SK-N-SH (cell line): ENCODE data around the gene MAST4. TPM values are rescaled to one million over a fixed set of nuclear protein-coding genes. Genes with fewer than 3 reads are reported as not detected.
A peak's percentile ranks its signal among the peaks of the same experiment; 100 is the strongest.

ENCODE experiments used
- CTCF ChIA-PET: fragments of 300-600, 350-600 bp; formaldehyde crosslinking; extraction: SDS; loops from one replicate; lab custom pipeline; 2021; lab: Yijun Ruan, JAX
- POLR2A ChIA-PET: fragments of 350-600 bp; sonication (Branson Sonifier 250); formaldehyde crosslinking; extraction: SDS; loops from one replicate; lab custom pipeline; 2020; ENCODE audit warnings: antibody characterized with exemption, inconsistent platforms; lab: Yijun Ruan, JAX
- DNase-seq: peaks from one replicate; pipeline ENCODE4 v3.0.0; 2012
- H2AFZ ChIP-seq: fragments of 200-600 bp; sonication (generic); 2 replicates; pipeline ENCODE4 v1.8.1; 2016; ENCODE audit warnings: antibody characterized with exemption, mild to moderate bottlenecking, low read depth
- H3F3A ChIP-seq: fragments of 200-600 bp; sonication (generic); replicated peaks from 2 replicates; pipeline ENCODE3; 2016; ENCODE audit warnings: antibody characterized with exemption, mild to moderate bottlenecking; ENCODE audit not compliant: insufficient read depth
- H3K27ac ChIP-seq, 2 experiments: fragments of 200-500 bp in 1 of 2; fragments of 200-600 bp in 1 of 2; sonication (Bioruptor generic) in 1 of 2; sonication (generic), shearing (Covaris generic) in 1 of 2; 2 replicates each; pipeline versions ENCODE4 v1.5.1 to v1.6.1; 2014 to 2016; ENCODE audit warnings: low read depth in 2 of 2, inconsistent platforms in 1 of 2, low read length in 1 of 2, mild to moderate bottlenecking in 1 of 2, mixed read lengths in 1 of 2
- H3K27me3 ChIP-seq: fragments of 200-600 bp; sonication (generic), shearing (Covaris generic); 2 replicates; pipeline ENCODE4 v1.6.1; 2016; ENCODE audit warnings: mixed run types; ENCODE audit not compliant: insufficient read depth
- H3K36me3 ChIP-seq, 2 experiments: fragments of 200-500 bp in 1 of 2; fragments of 200-600 bp in 1 of 2; sonication (Bioruptor generic) in 1 of 2; sonication (generic) in 1 of 2; replicated peaks in 1 of 2; 2 replicates each; pipeline versions ENCODE3 to v1.5.1; 2014 to 2016; ENCODE audit warnings: low read length in 1 of 2, mild to moderate bottlenecking in 1 of 2; ENCODE audit not compliant: insufficient read depth in 2 of 2, control insufficient read depth in 1 of 2
- H3K4me1 ChIP-seq, 2 experiments: fragments of 200-500 bp in 1 of 2; fragments of 200-600 bp in 1 of 2; sonication (Bioruptor generic) in 1 of 2; sonication (generic), shearing (Covaris generic) in 1 of 2; 2 replicates each; pipeline versions ENCODE4 v1.5.1 to v1.6.1; 2014 to 2016; ENCODE audit warnings: low read depth in 1 of 2, low read length in 1 of 2, mixed run types in 1 of 2; ENCODE audit not compliant: insufficient read depth in 2 of 2, control insufficient read depth in 1 of 2
- H3K4me2 ChIP-seq: fragments of 200-600 bp; sonication (generic), shearing (Covaris generic); 2 replicates; pipeline ENCODE4 v1.6.1; 2017; ENCODE audit warnings: mixed run types
- H3K4me3 ChIP-seq, 2 experiments: fragments of 200-500 bp in 1 of 2; fragments of 200-600 bp in 1 of 2; sonication (Bioruptor generic) in 1 of 2; sonication (generic), shearing (Covaris generic) in 1 of 2; 2 replicates each; pipeline versions ENCODE4 v1.5.1 to v1.8.1; 2014 to 2016; ENCODE audit warnings: low read depth in 2 of 2, inconsistent platforms in 1 of 2, low read length in 1 of 2, mild to moderate bottlenecking in 1 of 2, mixed read lengths in 1 of 2, moderate library complexity in 1 of 2
- H3K79me2 ChIP-seq: fragments of 200-600 bp; sonication (generic); 2 replicates; pipeline ENCODE4 v1.8.1; 2017; ENCODE audit warnings: mild to moderate bottlenecking; ENCODE audit not compliant: insufficient read depth
- H3K9ac ChIP-seq: fragments of 200-600 bp; sonication (generic); 2 replicates; pipeline ENCODE4 v1.6.1; 2017; ENCODE audit warnings: mixed run types
- H3K9me2 ChIP-seq: fragments of 200-600 bp; sonication (generic); 2 replicates; pipeline ENCODE4 v1.6.1; 2017; ENCODE audit warnings: mixed run types
- H3K9me3 ChIP-seq: fragments of 200-600 bp; sonication (generic); 2 replicates; pipeline ENCODE4 v1.6.1; 2017; ENCODE audit warnings: mixed run types, mild to moderate bottlenecking, moderate library complexity
- H4K20me1 ChIP-seq: fragments of 200-600 bp; sonication (generic); 2 replicates; pipeline ENCODE4 v1.6.1; 2017; ENCODE audit warnings: mild to moderate bottlenecking, mixed run types; ENCODE audit not compliant: insufficient read depth
- ELF1 ChIP-seq: IDR thresholded peaks from 2 replicates; pipeline ENCODE4 v1.4.0; 2012
- EP300 ChIP-seq, 2 experiments: IDR thresholded peaks; 2 replicates each; pipeline versions ENCODE4 v1.4.0 to v1.6.1; 2012; ENCODE audit warnings: borderline replicate concordance in 1 of 2, low read depth in 1 of 2, low read length in 1 of 2
- GABPA ChIP-seq: IDR thresholded peaks from 2 replicates; pipeline ENCODE4 v1.4.0; 2012; ENCODE audit warnings: low read depth, mild to moderate bottlenecking
- MAX ChIP-seq: IDR thresholded peaks from 2 replicates; pipeline ENCODE4 v1.4.0; 2012; ENCODE audit warnings: low read depth
- MXI1 ChIP-seq: IDR thresholded peaks from 2 replicates; pipeline ENCODE4 v1.6.1; 2012; ENCODE audit warnings: mild to moderate bottlenecking, low read depth, low read length, improper control_type of control experiment
- NFIC ChIP-seq: IDR thresholded peaks from 2 replicates; pipeline ENCODE4 v1.4.0; 2012; ENCODE audit warnings: borderline replicate concordance
- PBX3 ChIP-seq: IDR thresholded peaks from 2 replicates; pipeline ENCODE4; 2012
- POLR2AphosphoS5 ChIP-seq: IDR thresholded peaks from 2 replicates; pipeline ENCODE4 v1.6.1; 2012; ENCODE audit warnings: low read depth, low read length
- RAD21 ChIP-seq: IDR thresholded peaks from 2 replicates; pipeline ENCODE4 v1.6.1; 2012; ENCODE audit warnings: mild to moderate bottlenecking, low read length
- RCOR1 ChIP-seq: fragments of 150-350 bp; IDR thresholded peaks from 2 replicates; pipeline ENCODE4 v1.6.1; 2017; ENCODE audit warnings: antibody characterized with exemption, low read length
- REST ChIP-seq: IDR thresholded peaks from 2 replicates; pipeline ENCODE4 v1.6.1; 2012; ENCODE audit warnings: mild to moderate bottlenecking, low read depth, low read length, moderate library complexity
- RFX5 ChIP-seq: IDR thresholded peaks from 2 replicates; pipeline ENCODE4 v1.6.1; 2012; ENCODE audit warnings: mild to moderate bottlenecking, improper control_type of control experiment, low read length
- RXRA ChIP-seq: IDR thresholded peaks from 2 replicates; pipeline ENCODE4 v1.4.0; 2012; ENCODE audit warnings: low read depth, mild to moderate bottlenecking, borderline replicate concordance
- SMC3 ChIP-seq: IDR thresholded peaks from 2 replicates; pipeline ENCODE4 v1.6.1; 2012; ENCODE audit warnings: low read depth, low read length, improper control_type of control experiment
- TCF12 ChIP-seq: IDR thresholded peaks from 2 replicates; pipeline ENCODE4 v1.4.0; 2012
- TEAD4 ChIP-seq: IDR thresholded peaks from 2 replicates; pipeline ENCODE4 v1.4.0; 2012; ENCODE audit warnings: mild to moderate bottlenecking, borderline replicate concordance; ENCODE audit not compliant: insufficient read depth
- USF1 ChIP-seq: IDR thresholded peaks from 2 replicates; pipeline ENCODE4 v1.4.0; 2012; ENCODE audit warnings: low read depth, borderline replicate concordance
- USF2 ChIP-seq: fragments of 150-350 bp; IDR thresholded peaks from 2 replicates; pipeline ENCODE4 v1.6.1; 2017; ENCODE audit warnings: antibody characterized with exemption, low read length, low read depth, borderline replicate concordance
- WGBS: methylation state at CpG from one replicate; pipeline ENCODE4 v1.1.6; 2017; ENCODE audit warnings: low lambda C conversion rate; 5-methylcytosine and 5-hydroxymethylcytosine counted together
- polyA plus RNA-seq, 3 experiments: library from polyadenylated mRNA; depleted of rRNA; stranded (reverse); fragments of >200 nt; gene quantifications; 2 replicates each; pipeline ENCODE4 v1.2.3, GENCODE V29; 2012
- TF ChIP-seq, protein P1 (sequence below): fragments of 150-350 bp; IDR thresholded peaks from 2 replicates; pipeline ENCODE4 v1.6.1; 2016; ENCODE audit warnings: mild to moderate bottlenecking, low read depth, low read length

MAST4 gene
- polyA plus RNA-seq, 1 of the 3 experiments (the other 2 are of a cell fraction) = 2.2 TPM

DNA sequence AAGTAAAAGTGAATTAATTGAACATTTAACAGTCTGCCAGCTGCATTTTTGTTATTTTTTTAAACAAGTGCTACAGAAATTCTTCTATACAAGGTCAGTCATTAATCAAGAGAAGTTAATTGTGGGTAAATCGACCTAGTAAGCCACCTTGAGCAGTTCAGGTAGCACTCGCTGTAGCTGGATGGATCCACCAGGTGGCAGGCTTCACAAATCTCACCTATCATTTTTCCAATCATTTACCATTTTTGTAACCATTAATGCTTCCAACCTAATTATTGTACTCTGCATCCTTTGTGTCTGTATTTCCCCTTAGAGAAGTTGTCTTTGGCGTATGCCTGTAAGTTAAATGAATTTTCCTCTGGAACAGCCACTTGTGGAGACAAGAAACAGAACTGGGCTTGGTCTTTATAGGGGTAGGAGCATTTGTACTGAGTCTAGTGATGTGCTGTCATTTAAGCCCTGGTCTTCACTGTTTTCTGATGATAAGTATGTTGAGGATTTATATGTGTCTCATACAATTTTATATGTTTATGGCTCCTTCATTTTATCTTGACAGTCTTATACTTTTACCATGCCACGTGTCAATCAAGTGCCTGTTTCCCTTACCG is 560.9 kb downstream of the MAST4 start (continued):
- TF ChIP-seq REST = no peak
- TF ChIP-seq MAX = no peak
- no peak for TF ChIP-seq NFIC
- TF ChIP-seq RFX5 = no peak
- TF ChIP-seq POLR2AphosphoS5 = no peak
- 0 out of 2 replicates have a peak, but pooled peaks have one; percentile 10 for TF ChIP-seq RCOR1

DNA sequence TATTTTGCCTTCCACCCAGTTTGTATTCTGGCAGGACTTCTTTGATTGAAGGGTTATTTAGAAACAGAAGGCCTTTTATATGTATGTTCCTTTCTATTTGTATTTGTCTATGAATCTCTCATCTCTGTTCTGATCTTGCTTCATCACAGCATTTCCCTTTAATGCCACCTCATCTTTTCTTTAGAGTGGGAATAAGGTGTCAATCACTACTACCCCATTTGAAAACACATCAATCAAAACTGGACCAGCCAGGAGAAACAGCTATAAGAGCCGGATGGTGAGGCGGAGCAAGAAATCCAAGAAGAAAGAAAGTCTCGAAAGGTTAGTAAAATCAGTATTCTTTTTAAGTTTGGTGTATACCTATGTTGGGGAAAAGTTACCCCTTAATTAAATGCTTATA is 564.1 kb downstream of the MAST4 start:
- H4K20me1 ChIP-seq = no peaks in the 10 kb centered on the region
- ChIA-PET CTCF (interaction anchor here (0.6 to 13.3 kb wide), 3 partner anchors 10 to 46 kb away, joined by 3 to 201 read pairs (median 4); no protein-coding TSS in a partner anchor), POLR2A (no interaction called here)
- peaks cover 0 to 22% of the 10 kb centered on the region in 2 experiments for H3K36me3 ChIP-seq
- H2AFZ ChIP-seq = no peak overlapping the region
- no peaks in the 10 kb centered on the region for H3K79me2 ChIP-seq
- peaks cover 5% of the 10 kb centered on the region for H3F3A ChIP-seq
- no peaks in the 10 kb centered on the region for H3K9me3 ChIP-seq
- H3K4me2 ChIP-seq = no peak overlapping the region
- H3K27me3 ChIP-seq = no peaks in the 10 kb centered on the region
- no peaks in the 10 kb centered on the region for H3K9me2 ChIP-seq
- H3K4me1 ChIP-seq = peaks cover 11 to 14% of the 10 kb centered on the region in 2 experiments; a peak in 2 of 4 replicates
- H3K9ac ChIP-seq = no peak overlapping the region
- H3K27ac ChIP-seq = peak overlapping the region; percentile 52 to 67; a peak in 2 of 4 replicates
- no peak overlapping the region for H3K4me3 ChIP-seq
- WGBS = 92% methylated on average over 3 of the region's 3 CpGs
- DNase-seq = no peak
- no peak for TF ChIP-seq RFX5
- TF ChIP-seq GABPA = no peak
- TF ChIP-seq TCF12 = no peak
- TF ChIP-seq, protein P1, sequence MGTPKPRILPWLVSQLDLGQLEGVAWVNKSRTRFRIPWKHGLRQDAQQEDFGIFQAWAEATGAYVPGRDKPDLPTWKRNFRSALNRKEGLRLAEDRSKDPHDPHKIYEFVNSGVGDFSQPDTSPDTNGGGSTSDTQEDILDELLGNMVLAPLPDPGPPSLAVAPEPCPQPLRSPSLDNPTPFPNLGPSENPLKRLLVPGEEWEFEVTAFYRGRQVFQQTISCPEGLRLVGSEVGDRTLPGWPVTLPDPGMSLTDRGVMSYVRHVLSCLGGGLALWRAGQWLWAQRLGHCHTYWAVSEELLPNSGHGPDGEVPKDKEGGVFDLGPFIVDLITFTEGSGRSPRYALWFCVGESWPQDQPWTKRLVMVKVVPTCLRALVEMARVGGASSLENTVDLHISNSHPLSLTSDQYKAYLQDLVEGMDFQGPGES = no peak
- TF ChIP-seq SMC3 = no peak
- no peak for TF ChIP-seq PBX3
- no peak for TF ChIP-seq EP300 (IDR thresholded peaks at IDR 0.05; ENCODE audit: borderline replicate concordance in 1 of 2, low read depth in 1 of 2, low read length in 1 of 2)
- no peak for TF ChIP-seq RXRA
- no peak for TF ChIP-seq USF2
- no peak for TF ChIP-seq USF1
- TF ChIP-seq REST = no peak
- no peak for TF ChIP-seq RAD21
- no peak for TF ChIP-seq POLR2AphosphoS5
- no peak for TF ChIP-seq TEAD4
- no peak for TF ChIP-seq MXI1
- no peak for TF ChIP-seq ELF1
